ENCODE measurements around the gene APOA4.

The APOA4 gene

DNA sequence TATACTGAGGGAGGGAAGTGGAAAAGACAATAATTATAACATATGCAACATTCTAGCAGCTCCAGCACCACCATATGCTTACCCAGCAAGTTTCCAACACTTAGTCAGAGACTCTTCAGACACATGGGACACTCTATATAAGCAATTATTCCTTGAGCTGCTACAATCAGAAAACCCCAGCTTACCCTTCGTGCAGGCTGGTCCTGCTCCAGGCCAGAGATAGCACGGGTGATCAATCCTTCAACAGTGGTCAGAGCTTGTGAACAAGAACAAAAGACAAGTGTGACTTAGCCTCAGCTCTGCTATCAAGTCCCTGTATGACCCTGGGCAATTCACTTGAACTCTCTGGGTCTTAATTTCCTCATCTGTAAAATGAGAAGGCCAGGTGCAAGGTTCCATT lies 36.8 kb downstream of the APOA4 start:
- Histone ChIP-seq H3K9me3 (ENCODE audit: control insufficient read depth, insufficient read depth, low read depth, low read length) (no peaks in the 10 kb centered on the region), H3K36me3 (ENCODE audit: control insufficient read depth in 2 of 2, insufficient read depth in 1 of 2, low read length in 2 of 2) (peaks cover 0 to 57% of the 10 kb centered on the region in 2 experiments; a peak in 1 of 3 replicates), H3K4me3 (ENCODE audit: low read depth, low read length) (no peak overlapping the region), H3K4me1 (ENCODE audit: control insufficient read depth, insufficient read depth, low read length) (no peaks in the 10 kb centered on the region), H3K27ac (ENCODE audit: extremely low read depth, low read depth, low read length) (no peak overlapping the region)
- TF ChIP-seq ZNF548 (tag by site-specific recombination; IDR thresholded peaks at IDR 0.05), result no peak
- CTCF ChIA-PET, result interaction anchor here (1.2 to 3.0 kb wide), 5 partner anchors 13 to 440 kb away, joined by 3 to 16 read pairs (median 5); no protein-coding TSS in a partner anchor
- POLR2A ChIA-PET, result interaction anchor here (1.3 to 2.6 kb wide), 4 partner anchors 13 to 358 kb away, joined by 4 to 14 read pairs (median 6); partner anchors contain the start of genes BUD13 and PAFAH1B2

DNA sequence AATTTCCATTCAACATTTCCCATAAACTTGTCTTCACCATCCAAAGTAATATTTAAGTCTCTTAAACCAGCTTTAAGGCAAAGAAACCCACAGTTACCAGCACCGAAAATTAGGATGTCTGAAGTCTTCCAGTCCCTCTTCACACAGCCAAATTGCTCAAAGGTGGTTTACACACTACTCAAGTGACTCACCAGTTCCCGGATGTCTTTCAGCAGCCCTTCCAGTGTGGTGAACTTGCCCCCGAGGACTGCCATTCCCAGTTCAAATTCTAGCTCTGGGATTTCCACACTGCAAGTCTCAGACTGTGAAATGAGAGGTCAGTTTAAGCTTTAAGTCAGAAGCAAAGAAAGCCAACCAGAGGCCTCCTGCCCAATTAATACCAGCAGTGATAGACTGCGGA lies 40.4 kb downstream of the APOA4 start:
- ChIA-PET CTCF (no interaction called here), POLR2A (interaction anchor here (1.3 kb wide), 1 partner anchor 8 kb away, joined by 3 read pairs; no protein-coding TSS in a partner anchor)

More for the DNA sequence above, 40.4 kb downstream of the APOA4 start:
- TF ChIP-seq HOXC10 (CRISPR knock-in tag; IDR thresholded peaks at IDR 0.05) (no peak), TCF7L2 (IDR thresholded peaks at IDR 0.05; ENCODE audit: borderline replicate concordance, low read depth, low read length) (no peak), ZBTB7A (tag by site-specific recombination; IDR thresholded peaks at IDR 0.05; ENCODE audit: low read depth) (no peak), ZNF776 (tag by site-specific recombination; IDR thresholded peaks at IDR 0.05; ENCODE audit: borderline replicate concordance) (no peak), ZNF629 (tag by site-specific recombination; IDR thresholded peaks at IDR 0.05) (no peak), MYNN (tag by site-specific recombination; IDR thresholded peaks at IDR 0.05; ENCODE audit: borderline replicate concordance) (no peak), ZNF626 (tag by site-specific recombination; IDR thresholded peaks at IDR 0.05) (no peak), ZNF548 (tag by site-specific recombination; IDR thresholded peaks at IDR 0.05) (no peak), ZNF404 (tag by site-specific recombination; IDR thresholded peaks at IDR 0.05) (no peak), HOXD13 (CRISPR knock-in tag; IDR thresholded peaks at IDR 0.05; ENCODE audit: borderline replicate concordance) (no peak)
- TF ChIP-seq, protein P1, sequence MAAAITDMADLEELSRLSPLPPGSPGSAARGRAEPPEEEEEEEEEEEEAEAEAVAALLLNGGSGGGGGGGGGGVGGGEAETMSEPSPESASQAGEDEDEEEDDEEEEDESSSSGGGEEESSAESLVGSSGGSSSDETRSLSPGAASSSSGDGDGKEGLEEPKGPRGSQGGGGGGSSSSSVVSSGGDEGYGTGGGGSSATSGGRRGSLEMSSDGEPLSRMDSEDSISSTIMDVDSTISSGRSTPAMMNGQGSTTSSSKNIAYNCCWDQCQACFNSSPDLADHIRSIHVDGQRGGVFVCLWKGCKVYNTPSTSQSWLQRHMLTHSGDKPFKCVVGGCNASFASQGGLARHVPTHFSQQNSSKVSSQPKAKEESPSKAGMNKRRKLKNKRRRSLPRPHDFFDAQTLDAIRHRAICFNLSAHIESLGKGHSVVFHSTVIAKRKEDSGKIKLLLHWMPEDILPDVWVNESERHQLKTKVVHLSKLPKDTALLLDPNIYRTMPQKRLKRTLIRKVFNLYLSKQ (tag by site-specific recombination; IDR thresholded peaks at IDR 0.05; ENCODE audit: borderline replicate concordance), result no peak
- TF ChIP-seq, protein P2, sequence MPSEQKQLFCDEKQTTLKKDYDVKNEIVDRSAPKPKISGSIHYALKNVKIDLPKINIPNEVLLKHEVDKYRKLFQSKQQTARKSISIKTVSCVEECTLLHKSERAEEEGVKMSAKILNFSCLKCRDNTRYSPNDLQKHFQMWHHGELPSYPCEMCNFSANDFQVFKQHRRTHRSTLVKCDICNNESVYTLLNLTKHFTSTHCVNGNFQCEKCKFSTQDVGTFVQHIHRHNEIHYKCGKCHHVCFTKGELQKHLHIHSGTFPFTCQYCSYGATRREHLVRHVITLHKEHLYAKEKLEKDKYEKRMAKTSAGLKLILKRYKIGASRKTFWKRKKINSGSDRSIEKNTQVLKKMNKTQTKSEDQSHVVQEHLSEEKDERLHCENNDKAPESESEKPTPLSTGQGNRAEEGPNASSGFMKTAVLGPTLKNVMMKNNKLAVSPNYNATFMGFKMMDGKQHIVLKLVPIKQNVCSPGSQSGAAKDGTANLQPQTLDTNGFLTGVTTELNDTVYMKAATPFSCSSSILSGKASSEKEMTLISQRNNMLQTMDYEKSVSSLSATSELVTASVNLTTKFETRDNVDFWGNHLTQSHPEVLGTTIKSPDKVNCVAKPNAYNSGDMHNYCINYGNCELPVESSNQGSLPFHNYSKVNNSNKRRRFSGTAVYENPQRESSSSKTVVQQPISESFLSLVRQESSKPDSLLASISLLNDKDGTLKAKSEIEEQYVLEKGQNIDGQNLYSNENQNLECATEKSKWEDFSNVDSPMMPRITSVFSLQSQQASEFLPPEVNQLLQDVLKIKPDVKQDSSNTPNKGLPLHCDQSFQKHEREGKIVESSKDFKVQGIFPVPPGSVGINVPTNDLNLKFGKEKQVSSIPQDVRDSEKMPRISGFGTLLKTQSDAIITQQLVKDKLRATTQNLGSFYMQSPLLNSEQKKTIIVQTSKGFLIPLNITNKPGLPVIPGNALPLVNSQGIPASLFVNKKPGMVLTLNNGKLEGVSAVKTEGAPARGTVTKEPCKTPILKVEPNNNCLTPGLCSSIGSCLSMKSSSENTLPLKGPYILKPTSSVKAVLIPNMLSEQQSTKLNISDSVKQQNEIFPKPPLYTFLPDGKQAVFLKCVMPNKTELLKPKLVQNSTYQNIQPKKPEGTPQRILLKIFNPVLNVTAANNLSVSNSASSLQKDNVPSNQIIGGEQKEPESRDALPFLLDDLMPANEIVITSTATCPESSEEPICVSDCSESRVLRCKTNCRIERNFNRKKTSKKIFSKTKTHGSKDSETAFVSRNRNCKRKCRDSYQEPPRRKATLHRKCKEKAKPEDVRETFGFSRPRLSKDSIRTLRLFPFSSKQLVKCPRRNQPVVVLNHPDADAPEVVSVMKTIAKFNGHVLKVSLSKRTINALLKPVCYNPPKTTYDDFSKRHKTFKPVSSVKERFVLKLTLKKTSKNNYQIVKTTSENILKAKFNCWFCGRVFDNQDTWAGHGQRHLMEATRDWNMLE (tag by site-specific recombination; conservative IDR thresholded peaks at IDR 0.05; ENCODE audit: low read depth), result no peak
- TF ChIP-seq, protein P3, sequence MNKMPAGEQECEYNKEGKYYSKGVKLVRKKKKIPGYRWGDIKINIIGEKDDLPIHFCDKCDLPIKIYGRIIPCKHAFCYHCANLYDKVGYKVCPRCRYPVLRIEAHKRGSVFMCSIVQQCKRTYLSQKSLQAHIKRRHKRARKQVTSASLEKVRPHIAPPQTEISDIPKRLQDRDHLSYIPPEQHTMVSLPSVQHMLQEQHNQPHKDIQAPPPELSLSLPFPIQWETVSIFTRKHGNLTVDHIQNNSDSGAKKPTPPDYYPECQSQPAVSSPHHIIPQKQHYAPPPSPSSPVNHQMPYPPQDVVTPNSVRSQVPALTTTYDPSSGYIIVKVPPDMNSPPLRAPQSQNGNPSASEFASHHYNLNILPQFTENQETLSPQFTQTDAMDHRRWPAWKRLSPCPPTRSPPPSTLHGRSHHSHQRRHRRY (tag by site-specific recombination; IDR thresholded peaks at IDR 0.05), result no peak
- TF ChIP-seq, protein P4, sequence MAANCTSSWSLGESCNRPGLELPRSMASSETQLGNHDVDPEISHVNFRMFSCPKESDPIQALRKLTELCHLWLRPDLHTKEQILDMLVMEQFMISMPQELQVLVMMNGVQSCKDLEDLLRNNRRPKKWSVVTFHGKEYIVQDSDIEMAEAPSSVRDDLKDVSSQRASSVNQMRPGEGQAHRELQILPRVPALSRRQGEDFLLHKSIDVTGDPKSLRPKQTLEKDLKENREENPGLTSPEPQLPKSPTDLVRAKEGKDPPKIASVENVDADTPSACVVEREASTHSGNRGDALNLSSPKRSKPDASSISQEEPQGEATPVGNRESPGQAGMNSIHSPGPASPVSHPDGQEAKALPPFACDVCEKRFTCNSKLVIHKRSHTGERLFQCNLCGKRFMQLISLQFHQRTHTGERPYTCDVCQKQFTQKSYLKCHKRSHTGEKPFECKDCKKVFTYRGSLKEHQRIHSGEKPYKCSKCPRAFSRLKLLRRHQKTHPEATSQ (tag by site-specific recombination; IDR thresholded peaks at IDR 0.05), result no peak
- Histone ChIP-seq H3K4me3 (ENCODE audit: low read depth, low read length) (no peak overlapping the region), H3K9me3 (ENCODE audit: control insufficient read depth, insufficient read depth, low read depth, low read length) (no peaks in the 10 kb centered on the region), H3K27ac (ENCODE audit: extremely low read depth, low read depth, low read length) (no peak overlapping the region), H3K4me1 (ENCODE audit: control insufficient read depth, insufficient read depth, low read length) (no peaks in the 10 kb centered on the region), H3K36me3 (ENCODE audit: control insufficient read depth in 2 of 2, insufficient read depth in 1 of 2, low read length in 2 of 2) (peaks cover 6 to 91% of the 10 kb centered on the region in 2 experiments; a peak in 2 of 3 replicates)
